Stimulated activated CD8-positive, alpha-beta memory T cell treated with anti-CD3 and anti-CD28 coated beads, Interleukin-15, amount 100 ng/mL, for 48 hours (primary cell): ENCODE data around the gene CDHR2.
"Not testable (repeated sequence)": the region's sequence is repeated elsewhere in the genome, so short reads cannot be mapped to it uniquely, and the experiment has no call there.

Source experiments
- DNase-seq, 2 donors: peaks; one replicate each; pipeline ENCODE4 v3.0.0-alpha.2; 2020; ENCODE audit warnings: low read depth in 2 of 2

Gene CDHR2

DNA sequence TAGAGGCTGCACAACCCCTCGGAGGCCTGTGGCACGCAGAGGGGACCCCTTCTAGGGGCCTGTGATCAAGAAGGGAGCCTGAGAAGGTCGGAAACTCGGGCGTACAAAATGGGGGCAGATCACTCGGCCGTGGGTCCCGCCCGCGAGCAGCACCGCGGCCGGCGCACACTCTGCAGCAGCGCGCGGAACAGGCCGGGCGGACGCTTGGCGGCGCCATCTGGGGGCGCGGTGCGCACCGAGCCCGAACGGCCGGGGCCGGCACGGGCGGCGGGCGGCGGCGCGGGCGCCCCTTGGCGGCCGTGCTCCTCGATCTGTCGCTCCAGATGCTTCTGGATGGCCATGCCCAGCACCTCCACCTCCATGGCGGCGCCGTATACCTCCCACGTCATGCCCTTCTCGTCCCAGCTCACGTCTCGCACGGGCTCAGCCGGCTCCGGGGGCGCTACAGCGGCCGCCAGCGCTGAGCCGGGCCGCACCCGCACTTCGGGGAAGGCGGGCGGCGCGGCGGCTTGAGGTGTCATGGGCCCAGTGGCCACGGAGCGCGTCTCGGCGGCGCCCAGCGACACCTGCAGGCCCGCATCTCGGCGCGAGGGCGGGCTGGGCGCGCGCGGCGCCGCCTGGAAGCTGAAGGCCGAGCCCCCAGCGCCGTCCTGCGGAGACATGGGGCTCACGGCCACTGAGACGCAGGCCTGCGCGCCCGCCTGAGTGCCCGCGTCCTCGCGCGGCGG lies 47.7 kb downstream of the CDHR2 start:
- DNase-seq, result peak; percentile 47 to 49

DNA sequence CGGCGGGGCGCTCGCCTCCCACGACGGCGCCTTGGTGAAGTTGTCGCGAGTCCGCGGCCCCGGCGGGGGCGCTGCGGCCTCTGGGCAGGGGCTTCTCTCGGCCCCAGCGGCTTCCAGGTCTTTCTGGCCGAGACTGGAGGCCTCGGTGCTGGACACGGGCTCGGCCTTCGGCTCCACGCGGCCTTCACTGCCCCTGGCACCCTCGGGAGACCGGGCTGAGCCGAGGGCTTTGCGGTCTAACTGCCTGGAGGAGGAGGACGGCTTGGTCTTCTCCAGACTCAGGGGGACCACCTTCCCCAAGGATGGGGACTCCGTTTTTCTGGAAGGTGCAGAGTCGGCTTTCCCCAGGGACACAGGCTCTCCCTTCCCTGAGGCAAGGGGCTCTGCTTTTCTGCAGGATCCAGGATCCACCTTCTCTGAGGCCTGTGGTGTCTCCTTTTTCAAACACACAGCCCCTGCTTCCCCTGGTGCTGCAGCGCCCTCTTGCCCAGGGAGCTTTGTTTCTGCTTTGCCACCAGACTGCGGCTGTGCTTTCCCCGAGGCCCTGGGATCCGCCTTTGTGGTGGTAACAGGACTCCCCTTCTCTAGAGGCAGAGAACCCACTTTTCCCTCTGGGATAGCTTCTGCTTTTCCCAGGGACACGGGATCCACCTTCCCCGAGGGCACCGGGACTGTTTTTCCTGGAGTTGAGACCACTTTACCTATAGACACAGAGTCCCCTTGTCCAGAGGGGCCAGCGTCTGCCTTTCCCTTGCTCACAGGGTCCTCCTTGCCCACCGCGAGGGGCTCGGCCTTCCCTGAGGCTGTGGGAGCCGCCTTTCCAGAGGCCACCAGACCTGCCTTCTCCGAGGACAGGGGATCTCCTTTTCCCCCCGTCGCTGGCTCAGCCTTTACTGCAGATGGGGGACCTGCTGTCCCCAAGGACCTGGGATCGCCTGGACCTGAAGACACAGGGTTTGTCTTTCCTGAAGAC lies 48.6 kb downstream of the CDHR2 start:
- DNase-seq, result no peak

DNA sequence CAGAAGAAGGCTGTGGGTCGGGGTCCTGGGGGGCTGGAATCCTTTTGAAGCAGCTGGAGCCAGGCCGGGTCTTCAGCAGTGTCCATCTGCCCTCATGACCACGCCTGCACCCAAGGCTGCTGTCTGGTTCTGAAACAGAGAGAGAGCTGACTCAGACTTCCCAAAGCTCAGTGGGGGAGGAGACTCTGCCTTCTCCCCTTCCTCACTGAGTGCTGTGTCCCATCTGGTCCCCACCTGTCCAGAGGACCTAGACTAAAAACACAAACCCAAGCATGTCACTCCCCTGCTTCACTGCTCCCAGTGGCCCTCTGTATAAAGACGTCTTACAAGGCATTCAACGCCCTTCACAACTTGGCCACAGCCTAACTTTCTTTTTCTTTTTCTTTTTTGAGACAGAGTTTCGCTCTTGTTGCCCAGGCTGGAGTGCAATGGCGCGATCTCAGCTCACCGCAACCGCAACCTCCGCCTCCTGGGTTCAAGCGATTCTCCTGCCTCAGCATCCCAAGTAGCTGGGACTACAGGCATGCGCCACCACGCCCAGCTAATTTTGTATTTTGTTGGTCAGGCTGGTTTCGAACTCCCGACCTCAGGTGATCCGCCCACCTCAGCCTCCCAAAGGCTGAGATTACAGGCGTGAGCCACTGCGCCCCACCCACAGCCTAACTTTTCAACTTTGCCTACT lies 50.7 kb downstream of the CDHR2 start:
- DNase-seq, result not testable (repeated sequence)

DNA sequence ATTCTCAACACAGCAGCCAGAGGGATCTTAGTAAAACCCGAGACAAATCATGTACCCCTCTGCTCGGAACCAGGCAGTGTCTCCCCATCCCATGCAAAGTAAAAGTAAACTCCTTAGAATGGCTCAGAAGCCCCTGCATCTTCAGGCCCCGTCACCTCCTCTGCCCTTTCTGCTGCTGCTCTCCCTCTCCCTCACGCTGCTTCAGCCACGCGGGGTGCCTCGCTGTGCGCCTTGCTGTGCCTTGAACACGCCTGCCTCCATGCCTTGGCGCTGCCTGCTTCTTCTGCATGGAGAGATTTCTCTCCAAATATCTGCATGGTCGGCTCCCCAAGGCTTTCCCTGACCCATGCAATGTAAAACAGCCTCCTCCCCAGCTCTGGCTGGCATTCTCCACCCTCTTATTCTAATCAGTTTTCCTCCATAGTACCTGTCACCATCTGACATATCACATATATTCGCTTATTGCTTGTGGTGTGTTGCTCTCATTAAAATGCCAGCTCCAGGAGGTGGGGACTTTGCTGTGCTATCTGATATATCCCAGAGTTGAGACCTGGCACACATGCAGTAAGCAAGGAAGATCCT lies 52.9 kb downstream of the CDHR2 start:
- no peak for DNase-seq

DNA sequence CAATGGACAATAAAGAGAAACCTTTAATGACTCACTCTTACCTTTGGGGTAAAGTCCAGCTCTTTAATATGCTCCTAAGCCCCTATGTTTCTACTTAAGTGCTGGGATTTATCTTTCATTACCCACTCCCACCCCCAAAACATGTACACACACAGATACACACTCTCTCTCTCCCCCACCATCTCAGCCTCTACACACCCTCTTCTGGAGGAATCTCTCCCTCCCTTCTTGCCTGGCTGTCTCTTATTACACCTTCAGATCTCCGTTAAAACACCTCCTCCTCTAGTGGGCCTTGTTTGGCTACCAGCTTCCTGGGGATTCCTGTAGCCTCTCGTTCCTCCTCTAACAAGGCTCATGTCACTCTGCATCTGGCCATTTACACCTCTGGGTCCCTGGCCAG lies 53.9 kb downstream of the CDHR2 start:
- DNase-seq, result no peak

DNA sequence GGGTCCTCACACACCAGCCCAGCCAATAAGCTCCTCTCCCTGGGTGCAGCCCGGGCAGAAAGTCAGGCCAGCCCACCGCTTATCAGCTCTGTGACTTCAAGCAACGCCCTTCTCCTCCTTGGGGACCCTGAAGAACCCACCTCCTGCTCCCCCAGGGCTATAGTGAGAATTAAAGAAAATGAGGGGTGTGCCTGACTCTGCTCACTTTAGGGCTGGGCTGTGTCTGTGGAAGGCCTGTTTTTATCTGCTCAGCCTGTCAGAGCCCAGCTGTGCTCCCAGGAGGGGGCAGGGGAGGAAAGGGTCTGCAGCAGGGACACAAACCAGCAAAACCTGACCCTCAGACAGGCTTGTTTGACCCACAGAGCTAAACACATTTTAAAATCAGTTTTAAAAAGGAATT lies 56.9 kb downstream of the CDHR2 start:
- no peak for DNase-seq

DNA sequence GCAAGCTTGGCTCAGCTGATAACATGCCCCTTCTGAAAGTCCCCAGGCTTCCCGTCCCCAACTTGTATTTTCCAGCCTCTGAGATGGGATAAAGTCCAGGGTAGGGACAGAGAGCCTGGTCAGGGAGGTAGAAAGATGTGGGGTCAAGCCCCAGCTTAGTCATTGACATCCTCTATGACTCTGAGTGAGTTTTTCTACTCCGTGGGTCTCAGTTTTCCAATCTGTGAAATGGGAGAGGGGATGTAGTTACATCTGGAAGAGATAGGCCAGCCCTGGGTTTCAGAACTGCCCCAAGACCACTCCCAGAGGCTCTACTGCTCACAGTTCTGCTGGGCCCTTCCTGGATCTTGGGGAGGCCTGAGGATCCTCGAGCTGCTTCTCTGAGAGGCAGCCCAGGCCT lies 57.7 kb downstream of the CDHR2 start:
- no peak for DNase-seq

DNA sequence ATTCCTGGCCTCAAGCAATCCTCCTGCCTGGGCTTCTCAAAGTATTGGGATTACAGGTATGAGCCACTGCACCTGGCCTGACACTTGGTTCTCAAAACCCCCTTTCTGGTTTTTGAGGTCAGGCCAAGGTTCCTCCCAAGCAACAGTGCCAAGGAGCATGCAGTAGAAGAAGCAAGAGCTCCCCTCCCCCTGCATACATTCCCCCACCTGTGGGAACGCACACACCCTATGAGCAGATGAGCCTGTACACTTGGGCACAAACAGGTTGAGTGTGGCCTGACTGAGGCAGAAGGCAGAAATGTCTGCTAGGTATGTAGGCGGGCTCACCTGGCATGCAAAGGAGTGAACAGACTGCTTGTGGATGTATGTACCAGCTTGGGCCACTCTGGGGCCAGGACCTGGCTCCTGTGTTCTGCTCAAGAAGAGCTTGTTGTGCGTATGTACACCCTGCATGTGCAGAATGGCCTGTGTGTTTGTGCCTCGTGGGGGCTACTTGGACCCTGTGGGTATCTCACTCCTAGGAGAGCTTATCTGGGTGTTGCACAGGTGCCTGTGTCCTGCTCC lies 59.1 kb downstream of the CDHR2 start:
- DNase-seq, result no peak

DNA sequence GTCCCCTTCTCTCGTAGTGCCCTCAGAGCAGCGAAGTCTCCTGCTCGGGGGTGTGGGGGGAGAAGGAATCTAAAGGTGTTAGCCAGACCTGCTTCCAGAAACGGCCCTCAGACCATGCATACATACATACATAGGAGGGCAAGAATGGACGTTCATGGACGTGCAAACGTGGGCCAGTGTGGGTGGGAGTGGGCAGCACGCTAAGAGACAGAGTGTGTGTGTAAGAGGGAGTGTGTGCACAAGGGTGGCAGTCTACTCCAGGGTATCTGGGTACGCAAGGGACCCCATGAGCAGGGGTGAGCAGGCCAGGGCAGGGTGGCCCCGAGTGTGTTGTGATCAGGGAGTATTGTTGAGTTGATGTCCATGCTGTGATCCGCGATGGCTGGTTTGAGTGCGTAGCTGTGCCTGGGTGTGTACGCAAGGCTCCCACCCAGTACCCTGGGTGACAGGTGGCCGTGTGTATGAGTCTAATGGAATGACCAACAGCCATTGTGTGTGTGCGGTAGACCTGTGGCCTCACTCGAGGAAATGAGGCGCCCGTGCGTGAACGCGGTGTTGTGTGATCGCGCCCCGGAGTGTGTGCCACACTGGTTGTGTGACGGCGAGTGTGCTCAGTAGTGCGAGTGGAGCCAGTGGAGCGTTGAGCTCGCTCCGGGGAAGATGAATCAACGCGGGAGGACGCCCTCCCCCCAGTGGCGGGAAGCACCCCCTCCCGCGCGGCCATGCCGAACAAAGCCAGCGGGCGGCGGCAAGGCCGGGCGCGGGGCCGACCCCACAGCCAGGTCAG lies 60.0 kb downstream of the CDHR2 start:
- no peak for DNase-seq

DNA sequence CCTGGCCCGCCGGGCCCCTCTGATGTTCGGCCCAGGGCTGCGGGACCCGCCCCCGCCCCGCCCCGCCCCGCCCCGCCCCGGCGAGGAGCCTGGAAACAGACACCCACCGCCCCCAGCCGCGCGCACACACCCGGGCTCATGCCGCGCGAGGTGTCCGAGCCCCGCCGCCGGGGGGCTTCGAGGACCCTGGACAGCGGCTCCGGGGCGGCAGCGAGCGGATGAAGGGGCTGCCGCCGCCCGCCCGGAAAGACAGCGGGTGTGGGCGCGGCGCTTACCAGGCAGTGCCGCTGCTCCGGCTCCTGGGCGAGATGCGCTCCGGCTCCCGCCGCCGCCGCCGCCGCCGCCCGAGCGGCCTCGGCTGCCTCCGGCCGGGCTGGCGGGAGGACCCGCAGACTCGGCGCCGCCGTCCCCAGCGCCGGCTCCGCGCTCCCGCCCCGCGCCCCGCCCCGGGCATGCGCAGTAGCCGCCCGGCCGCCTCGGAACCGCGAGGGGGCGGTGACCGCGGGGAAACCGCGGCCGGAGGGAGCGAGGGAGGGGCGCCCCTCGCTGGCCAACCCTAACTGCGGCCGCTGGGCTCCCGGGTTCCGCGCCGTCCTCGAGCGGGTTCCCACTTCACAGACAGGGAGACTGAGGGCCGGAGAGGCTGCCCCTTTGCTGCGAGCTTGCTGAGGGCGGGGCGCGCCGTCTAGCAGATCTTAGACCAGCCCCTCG lies 60.7 kb downstream of the CDHR2 start, which contains the start of gene GPRIN1:
TSS of gene GPRIN1 (minus strand) at position 433 of the 711 bp plus-strand sequence. CDS start 10,322 bp downstream, outside the sequence.
- DNase-seq, result peak; percentile 47 to 57

DNA sequence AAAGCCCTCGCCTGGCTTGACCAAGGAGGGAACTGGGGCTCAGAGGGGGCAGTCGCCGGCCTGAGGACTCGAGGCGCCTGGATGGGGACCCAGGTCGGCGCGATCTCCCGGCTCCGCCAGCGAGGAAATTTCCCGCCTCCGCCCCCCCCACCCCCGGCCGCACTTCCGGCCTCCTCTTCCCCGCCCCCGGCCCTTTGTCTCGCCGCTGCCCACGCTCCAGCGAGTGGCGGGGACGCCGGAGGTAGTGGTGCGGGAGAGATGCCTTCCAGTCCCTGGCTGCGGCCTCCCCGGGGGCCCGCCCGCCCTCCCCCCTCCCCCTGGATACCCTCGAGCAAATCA lies 61.3 kb downstream of the CDHR2 start:
- no peak for DNase-seq

DNA sequence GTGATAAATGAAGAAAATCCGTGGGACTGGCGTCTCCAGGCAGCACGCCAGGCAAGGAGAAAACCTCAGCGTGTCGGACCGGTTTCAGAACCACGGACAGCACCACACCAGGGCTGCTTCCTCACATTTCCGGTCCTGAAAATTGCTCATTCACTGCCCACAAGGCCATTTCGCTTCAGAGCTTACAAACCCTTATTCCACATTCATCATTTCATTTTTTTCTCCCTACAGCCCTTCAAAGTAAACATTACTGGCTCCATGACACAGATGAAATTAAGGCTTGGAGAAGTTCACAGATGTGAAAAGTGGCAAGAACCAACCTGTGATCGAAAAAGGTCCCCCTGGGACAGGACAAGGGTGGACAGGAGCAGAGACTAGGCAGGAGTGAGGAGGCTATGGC lies 62.3 kb downstream of the CDHR2 start:
- DNase-seq, result peak; percentile 22 to 25

DNA sequence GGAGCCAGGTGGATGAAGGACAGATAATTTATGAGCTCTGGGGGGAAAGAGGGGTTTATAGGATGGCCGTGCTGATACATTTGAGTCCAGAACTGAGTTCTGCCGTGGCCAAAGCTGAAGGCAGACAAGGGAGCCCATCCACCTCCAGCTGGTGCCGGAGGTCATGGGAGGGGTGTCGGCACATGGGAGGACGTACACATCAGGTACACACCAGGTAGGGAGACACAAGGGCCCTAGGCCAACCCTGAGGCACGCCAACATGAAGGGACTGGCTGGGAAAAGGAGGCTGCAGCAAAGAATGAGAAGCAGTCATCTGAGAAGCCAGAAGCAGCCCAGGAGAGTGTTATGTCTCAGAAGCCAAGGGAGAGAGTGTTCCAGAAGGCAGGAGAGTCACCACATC lies 62.9 kb downstream of the CDHR2 start:
- no peak for DNase-seq

DNA sequence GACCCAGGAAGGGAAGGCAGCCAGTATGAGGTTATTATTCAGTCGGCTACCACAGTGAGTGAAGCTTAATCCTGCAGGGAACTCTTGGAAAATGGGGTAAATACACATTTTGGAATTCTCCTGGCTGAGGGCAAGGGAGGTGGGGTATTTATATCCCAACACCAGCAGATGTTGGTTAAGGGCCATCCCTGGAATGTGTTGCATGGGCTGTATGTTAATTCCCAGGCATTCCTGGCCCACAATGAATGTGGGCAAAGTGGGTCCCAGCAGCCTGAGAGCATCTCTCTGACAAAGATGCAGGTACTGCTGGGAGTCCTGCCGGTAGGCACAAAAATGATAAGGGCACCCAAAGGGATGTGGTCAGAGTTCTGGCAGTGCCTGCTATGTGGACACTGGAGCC lies 63.7 kb downstream of the CDHR2 start:
- DNase-seq, result no peak

DNA sequence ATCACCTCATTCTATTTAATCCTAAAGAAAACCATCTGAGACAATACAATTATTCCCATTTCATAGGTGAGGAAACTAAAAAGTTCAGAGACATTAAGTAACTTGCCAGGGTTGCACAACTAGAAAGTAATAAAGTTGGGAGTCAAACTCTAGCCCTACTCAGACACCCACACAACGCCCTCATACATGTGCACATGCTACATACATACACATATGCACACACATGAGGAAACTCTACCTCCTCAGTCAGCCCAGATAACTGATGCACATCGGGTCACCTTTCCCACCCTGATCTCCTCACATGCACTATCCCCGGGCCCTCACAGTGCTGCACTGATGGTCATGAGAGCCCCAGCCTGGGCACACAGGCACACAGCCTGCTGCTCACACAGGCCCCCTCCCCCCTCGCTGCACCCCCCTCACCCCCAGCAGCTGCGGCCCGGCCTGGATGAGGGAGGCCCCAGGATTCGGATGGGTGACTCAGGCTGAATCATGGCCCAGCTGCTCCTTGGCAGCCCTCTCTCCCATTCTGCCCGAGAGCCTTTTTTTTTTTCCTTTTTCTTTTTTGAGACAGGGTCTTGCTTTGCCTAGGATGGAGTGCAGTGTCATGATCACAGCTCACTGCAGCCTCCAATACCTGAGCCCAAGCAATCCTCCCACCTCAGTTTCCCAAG lies 65.8 kb downstream of the CDHR2 start:
- DNase-seq, result no peak

DNA sequence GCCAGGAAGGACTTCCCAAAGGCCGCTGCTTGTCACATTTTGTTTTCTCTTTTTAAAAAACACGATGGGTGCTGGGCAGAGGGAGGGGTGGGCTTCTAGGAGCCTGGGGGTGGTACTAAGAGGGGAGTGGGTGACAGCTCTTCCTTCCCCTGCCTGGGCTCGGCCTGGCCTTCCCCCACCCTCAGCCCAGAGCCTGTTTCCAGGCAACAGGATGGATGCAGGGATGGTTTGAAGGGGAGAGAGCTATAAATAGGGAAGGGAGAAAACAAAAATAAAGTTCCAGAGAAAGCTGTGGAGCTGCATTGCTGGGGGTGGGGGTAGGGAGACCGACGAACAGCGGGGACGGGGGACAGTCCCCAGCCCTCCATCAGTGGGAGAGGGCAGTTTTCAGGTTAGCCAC lies 67.4 kb downstream of the CDHR2 start:
- no peak for DNase-seq

DNA sequence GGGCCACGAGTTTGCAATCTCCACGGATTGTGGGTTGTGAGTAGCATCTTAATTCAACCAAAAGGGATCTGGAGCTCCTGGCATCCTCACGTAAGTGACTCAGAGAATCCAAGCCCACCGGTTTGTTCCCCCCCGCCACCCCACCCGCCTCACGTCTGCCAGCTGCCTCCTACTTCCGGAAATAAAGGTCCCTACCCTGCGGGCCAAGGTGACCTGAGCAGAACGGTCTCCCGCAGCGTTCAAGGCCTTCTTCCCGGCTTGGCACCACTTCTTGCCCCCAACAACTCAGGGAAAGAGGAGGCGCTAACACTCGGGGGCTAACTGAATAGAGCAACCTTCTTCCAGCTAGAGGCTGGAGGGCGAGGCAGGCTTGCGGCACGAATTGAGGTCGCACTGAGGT lies 69.6 kb downstream of the CDHR2 start:
- DNase-seq, result no peak

DNA sequence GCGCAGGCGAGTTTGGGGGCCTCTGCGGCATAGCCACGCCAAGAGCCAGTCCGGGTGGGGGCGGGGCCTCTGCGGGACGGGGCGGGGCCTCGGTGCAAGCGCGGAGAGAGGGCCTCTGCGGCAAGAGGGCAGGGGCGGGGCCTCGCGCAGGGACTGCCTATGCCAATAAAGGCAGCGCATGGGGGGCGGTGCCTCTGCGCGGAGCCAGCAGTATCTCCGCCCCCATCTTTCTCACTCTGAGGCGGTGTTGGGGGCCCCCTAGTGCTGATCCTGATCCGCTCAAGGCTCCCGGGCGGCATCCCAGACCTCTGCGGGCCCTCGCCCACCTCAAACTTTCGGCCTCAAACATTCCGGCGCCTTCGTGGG lies 70.0 kb downstream of the CDHR2 start:
- peak; percentile 83 to 88 for DNase-seq

DNA sequence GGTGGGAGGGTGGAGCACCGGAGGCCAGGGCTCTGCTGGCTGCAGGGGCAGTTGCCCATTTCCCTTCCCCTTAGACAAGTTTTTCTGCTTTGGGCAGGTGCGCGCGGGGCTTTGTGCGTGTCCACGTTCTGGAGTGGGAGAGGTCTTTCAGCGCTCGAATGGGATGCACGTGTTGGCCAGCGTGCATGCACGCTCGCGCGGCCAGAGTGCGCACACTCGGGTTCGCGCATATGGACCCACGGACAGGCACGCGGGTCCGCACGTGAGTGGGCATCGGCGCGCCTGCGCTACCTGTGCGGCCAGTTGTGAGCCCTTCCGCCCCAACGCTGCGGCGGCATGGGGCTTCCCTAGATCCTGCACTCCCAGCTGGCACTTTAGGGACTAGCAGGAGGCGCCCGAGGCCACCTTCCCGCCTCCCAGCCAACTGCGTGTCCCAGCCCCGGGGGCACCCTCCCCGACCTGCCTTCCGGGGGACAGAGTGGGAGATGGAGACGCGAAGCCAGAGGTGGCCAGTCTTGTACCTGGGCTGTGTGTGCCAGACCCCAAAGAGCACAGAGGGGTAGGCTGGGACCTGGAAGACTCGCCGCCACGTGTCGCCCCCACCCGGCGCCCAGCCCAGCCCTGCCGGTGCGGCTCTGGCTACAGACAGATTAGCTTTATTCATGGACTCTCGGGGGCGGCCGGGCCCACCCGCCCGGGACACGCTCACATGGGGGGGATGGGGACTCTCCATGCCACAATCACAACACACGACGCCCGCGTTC lies 70.6 kb downstream of the CDHR2 start:
- no peak for DNase-seq
